PC-3 (cell line): ENCODE measurements around the gene NFIX. TPM values are rescaled to one million over a fixed set of nuclear protein-coding genes. Genes with fewer than 3 reads are reported as not detected.
A peak's percentile ranks its signal among the peaks of the same experiment; 100 is the strongest.

Experiments
- ATAC-seq: fragments of 200-7000 bp; cut with Tn5 transposase; 2 replicates; pipeline ENCODE4 v1.9.1; 2020; ENCODE audit warnings: mild to moderate bottlenecking, moderate library complexity
- BruUV-seq: library from RNA; stranded (reverse); fragments of 400-500 nt; replicated peaks from 2 replicates; lab custom pipeline; 2021; lab: Mats Ljungman, UMichigan
- CTCF ChIA-PET: fragments of 300-600 bp; sonication (Branson Sonifier 250); formaldehyde crosslinking; loops from one replicate; lab custom pipeline; 2022; ENCODE audit warnings: antibody characterized with exemption; lab: Charles Lee
- POLR2A ChIA-PET: fragments of 300-600 bp; sonication (Branson Sonifier 250); formaldehyde crosslinking; loops from one replicate; lab custom pipeline; 2022; ENCODE audit warnings: antibody characterized with exemption; ENCODE audit not compliant: unreplicated experiment; lab: Charles Lee
- DNase-seq: peaks from one replicate; pipeline ENCODE4 v3.0.0-alpha.2; 2015
- H2AFZ ChIP-seq: fragments of 300-600 bp; sonication (generic); 2 replicates; pipeline ENCODE4 v1.6.0; 2016; ENCODE audit warnings: antibody characterized with exemption, low read length
- H3F3A ChIP-seq: fragments of 300-600 bp; sonication (generic); one replicate; pipeline ENCODE4 v1.6.0; 2017; ENCODE audit warnings: antibody characterized with exemption, low read length, control low read depth, mild to moderate bottlenecking; ENCODE audit not compliant: unreplicated experiment
- H3K27ac ChIP-seq: fragments of 300-600 bp; sonication (generic); 2 replicates; pipeline ENCODE4 v1.5.1; 2016; ENCODE audit warnings: mild to moderate bottlenecking, low read length
- H3K27me3 ChIP-seq: fragments of 300-600 bp; sonication (generic); 2 replicates; pipeline ENCODE4 v1.6.1; 2016; ENCODE audit warnings: low read length, mixed read lengths
- H3K36me3 ChIP-seq: fragments of 300-600 bp; sonication (generic); 2 replicates; pipeline ENCODE4 v1.6.1; 2016; ENCODE audit warnings: low read depth, mixed run types, low read length, mixed read lengths
- H3K4me1 ChIP-seq: fragments of 300-600 bp; sonication (generic); 2 replicates; pipeline ENCODE4 v1.5.1; 2016; ENCODE audit warnings: low read length; ENCODE audit not compliant: insufficient read depth
- H3K4me2 ChIP-seq: fragments of 300-600 bp; sonication (generic); 2 replicates; pipeline ENCODE4 v1.6.0; 2016; ENCODE audit warnings: low read length
- H3K4me3 ChIP-seq: fragments of 300-600 bp; sonication (generic); 2 replicates; pipeline ENCODE4 v1.5.1; 2016; ENCODE audit warnings: mild to moderate bottlenecking, low read length, mixed read lengths
- H3K79me2 ChIP-seq: fragments of 300-600 bp; sonication (generic); 2 replicates; pipeline ENCODE4 v1.6.1; 2017; ENCODE audit warnings: low read length, mixed read lengths
- H3K9ac ChIP-seq: fragments of 300-600 bp; sonication (generic); 2 replicates; pipeline ENCODE4 v1.6.0; 2016; ENCODE audit warnings: mild to moderate bottlenecking, low read length
- H3K9me2 ChIP-seq: fragments of 300-600 bp; sonication (generic); replicated peaks from 2 replicates; pipeline ENCODE4 v1.6.1; 2016; ENCODE audit warnings: mixed run types, low read length, mixed read lengths
- H3K9me3 ChIP-seq: fragments of 300-600 bp; sonication (generic); 2 replicates; pipeline ENCODE4 v1.6.1; 2016; ENCODE audit warnings: low read length, mixed read lengths
- H4K20me1 ChIP-seq: fragments of 300-600 bp; sonication (generic); 2 replicates; pipeline ENCODE4 v1.6.1; 2016; ENCODE audit warnings: low read length, mixed read lengths
- CTCF ChIP-seq: fragments of 300-600 bp; sonication (generic); conservative IDR thresholded peaks from 2 replicates; pipeline ENCODE4 v1.5.1; 2017; ENCODE audit warnings: antibody characterized with exemption, low read depth, mild to moderate bottlenecking, low read length
- EZH2 ChIP-seq: fragments of 300-600 bp; sonication (generic); IDR thresholded peaks from one replicate; pipeline ENCODE4 v1.6.1; 2017; ENCODE audit warnings: antibody characterized with exemption, mild to moderate bottlenecking, low read length; ENCODE audit not compliant: unreplicated experiment
- EZH2phosphoT487 ChIP-seq: fragments of 300-600 bp; sonication (generic); IDR thresholded peaks from 2 replicates; pipeline ENCODE4 v1.6.1; 2018; ENCODE audit warnings: mild to moderate bottlenecking, antibody characterized with exemption, low read length, borderline replicate concordance
- intact Hi-C: fragments of 100-400 bp; cut with micrococcal nuclease; formaldehyde crosslinking; loops from 2 replicates; pipeline ENCODE4 v1.9.0; 2023
- total RNA-seq: library from RNA; depleted of rRNA; stranded (reverse); fragments of >200 nt; gene quantifications from 2 replicates; pipeline ENCODE4 v1.2.3, GENCODE V29; 2014

NFIX gene
- total RNA-seq, 1 experiment from 2014 or later = 43.3 TPM

GRCh38 chr19:13020002-13020414, 24.7 kb downstream of the NFIX start:
- intact Hi-C loops = no loop called here
- peaks cover 5% of the 10 kb centered on the region for H3F3A ChIP-seq
- no peak for ATAC-seq
- H3K9me2 ChIP-seq = no peaks in the 10 kb centered on the region
- DNase-seq = peak; percentile 51
- no peaks in the 10 kb centered on the region for H3K9me3 ChIP-seq
- no peak overlapping the region for H2AFZ ChIP-seq
- TF ChIP-seq EZH2phosphoT487 (no peak), CTCF (no peak), EZH2 (no peak)
- H3K79me2 ChIP-seq = peaks cover 93% of the 10 kb centered on the region
- peak overlapping the region; percentile 12; the same call in 1 of the 2 replicates for H3K4me2 ChIP-seq
- ChIA-PET CTCF (no interaction called here), POLR2A (no interaction called here)
- no peaks in the 10 kb centered on the region for H4K20me1 ChIP-seq
- H3K27ac ChIP-seq = no peak overlapping the region
- no TSS peak for BruUV-seq
- no peaks in the 10 kb centered on the region for H3K36me3 ChIP-seq
- H3K4me1 ChIP-seq = peaks cover 67% of the 10 kb centered on the region
- H3K27me3 ChIP-seq = no peaks in the 10 kb centered on the region
- H3K4me3 ChIP-seq = no peak overlapping the region
- H3K9ac ChIP-seq = no peak overlapping the region

GRCh38 chr19:13022111-13022858, 27.0 kb downstream of the NFIX start:
- Histone ChIP-seq H3K4me3 (peak overlapping the region; percentile 82), H3K79me2 (peaks cover 93% of the 10 kb centered on the region), H3F3A (peaks cover 5% of the 10 kb centered on the region), H3K27me3 (no peaks in the 10 kb centered on the region), H3K27ac (peak overlapping the region; percentile 68), H3K4me1 (peaks cover 68% of the 10 kb centered on the region), H4K20me1 (no peaks in the 10 kb centered on the region), H3K36me3 (no peaks in the 10 kb centered on the region), H3K9me2 (no peaks in the 10 kb centered on the region), H3K9me3 (no peaks in the 10 kb centered on the region), H3K4me2 (peak overlapping the region; percentile 89), H2AFZ (peak overlapping the region; percentile 67), H3K9ac (peak overlapping the region; percentile 72)
- BruUV-seq = TSS peak; percentile 50
- TF ChIP-seq CTCF = peak; percentile 25; the same call in 1 of the 2 replicates
- no peak for TF ChIP-seq EZH2
- CTCF ChIA-PET = interaction anchor here (0.7 to 2.2 kb wide), 5 partner anchors 9 to 120 kb away, joined by 3 to 15 read pairs (median 6); no protein-coding TSS in a partner anchor
- ATAC-seq (no peak), DNase-seq (no peak)
- intact Hi-C loops = loop anchor here (1.0 kb wide), 1 partner anchor 21 kb away; no protein-coding TSS in a partner anchor
- POLR2A ChIA-PET = interaction anchor here (0.8 to 1.0 kb wide), 2 partner anchors 32 to 34 kb away, joined by 4 to 6 read pairs; no protein-coding TSS in a partner anchor
